GM18907 (cell line): ENCODE measurements around the gene CTR9.
"Not testable (repeated sequence)": the region's sequence is repeated elsewhere in the genome, so short reads cannot be mapped to it uniquely, and the experiment has no call there.

Source experiments
- ATAC-seq: cut with Tn5 transposase; IDR thresholded peaks from one replicate; pipeline ENCODE4 v1.9.1; 2021; ENCODE audit warnings: mild to moderate bottlenecking, moderate library complexity; ENCODE audit not compliant: unreplicated experiment

Gene CTR9

GRCh38 chr11:10813945-10814344 is 62.9 kb downstream of the CTR9 start:
- no peak for ATAC-seq

DNA sequence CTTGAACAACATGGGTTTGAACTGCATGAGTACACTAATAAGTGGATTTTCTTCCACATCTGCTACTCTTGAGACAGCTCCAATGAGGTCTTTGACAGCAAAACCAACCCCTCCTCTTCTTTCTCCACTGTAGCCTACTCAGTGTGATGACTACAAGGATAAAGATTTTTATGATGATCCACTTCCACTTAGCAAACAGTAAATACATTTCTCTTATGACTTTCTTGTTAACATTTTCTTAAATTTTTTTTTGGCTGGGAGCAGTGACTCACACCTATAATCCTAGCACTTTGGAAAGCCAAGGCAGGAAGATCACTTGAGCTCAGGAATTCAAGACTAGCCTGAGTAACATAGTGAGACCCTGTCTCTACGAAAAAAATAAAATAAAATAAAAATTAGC is 67.5 kb downstream of the CTR9 start:
- no peak for ATAC-seq

GRCh38 chr11:10822491-10822890 is 71.4 kb downstream of the CTR9 start:
- not testable (repeated sequence) for ATAC-seq

GRCh38 chr11:10823152-10823579 is 72.1 kb downstream of the CTR9 start:
- ATAC-seq = no peak

DNA sequence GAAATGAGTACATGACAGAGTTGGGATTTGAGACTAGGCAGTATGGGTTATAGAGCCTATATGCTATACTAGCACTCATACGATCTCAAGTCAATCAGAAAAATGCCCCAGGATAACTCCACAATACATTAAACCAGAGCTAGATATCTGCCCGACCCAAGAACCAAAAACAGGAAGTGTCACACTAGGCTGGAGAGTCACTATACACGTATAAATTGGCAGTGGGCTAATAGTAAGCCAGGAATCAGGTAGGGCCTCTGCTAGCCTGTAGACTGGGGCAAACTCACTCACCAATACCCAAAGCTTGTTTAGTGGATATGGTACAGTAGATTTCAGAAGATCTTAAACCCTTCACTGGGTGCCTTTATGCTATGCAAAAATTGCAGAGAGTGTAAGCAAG is 73.8 kb downstream of the CTR9 start:
- peak; percentile 76 for ATAC-seq

GRCh38 chr11:10828402-10828801 is 77.4 kb downstream of the CTR9 start:
- ATAC-seq = no peak

DNA sequence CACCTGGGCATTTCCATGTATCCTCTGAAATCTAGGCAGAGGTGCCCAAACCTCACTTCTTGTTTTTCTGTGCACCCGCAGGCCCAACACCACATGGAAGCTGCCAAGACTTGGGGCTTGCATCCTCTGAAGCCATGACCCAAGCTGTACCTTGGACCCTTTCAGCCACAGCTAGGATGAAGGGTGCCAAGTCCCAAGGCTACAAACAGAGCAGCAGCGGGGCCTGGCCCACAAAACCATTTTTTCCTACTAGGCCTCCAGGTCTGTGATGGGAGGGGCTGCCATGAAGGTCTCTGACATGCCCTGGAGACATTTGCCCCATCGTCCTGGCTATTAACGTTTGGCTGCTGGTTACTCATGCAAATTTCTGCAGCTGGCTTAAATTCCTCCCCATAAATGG is 78.1 kb downstream of the CTR9 start:
- ATAC-seq = no peak
